Uterus (tissue), 2 donors: ENCODE results near the gene MXRA7.

ENCODE experiments used
- POLR2A ChIP-seq, 2 donors: fragments of 450-650 bp; IDR thresholded peaks; one replicate each; pipeline ENCODE4 v1.6.1; 2016; ENCODE audit warnings: antibody characterized with exemption in 2 of 2, mild to moderate bottlenecking in 1 of 2, moderate library complexity in 1 of 2
- TF ChIP-seq, protein P1 (sequence below), 4 experiments: fragments of 200-600 bp in 2 of 4; fragments of 450-650 bp in 2 of 4; sonication (generic) in 2 of 4; IDR thresholded peaks; one replicate each; pipeline ENCODE4 v1.5.1; 2016 to 2019; ENCODE audit warnings: antibody characterized with exemption in 4 of 4, mild to moderate bottlenecking in 2 of 4, moderate library complexity in 1 of 4

DNA sequence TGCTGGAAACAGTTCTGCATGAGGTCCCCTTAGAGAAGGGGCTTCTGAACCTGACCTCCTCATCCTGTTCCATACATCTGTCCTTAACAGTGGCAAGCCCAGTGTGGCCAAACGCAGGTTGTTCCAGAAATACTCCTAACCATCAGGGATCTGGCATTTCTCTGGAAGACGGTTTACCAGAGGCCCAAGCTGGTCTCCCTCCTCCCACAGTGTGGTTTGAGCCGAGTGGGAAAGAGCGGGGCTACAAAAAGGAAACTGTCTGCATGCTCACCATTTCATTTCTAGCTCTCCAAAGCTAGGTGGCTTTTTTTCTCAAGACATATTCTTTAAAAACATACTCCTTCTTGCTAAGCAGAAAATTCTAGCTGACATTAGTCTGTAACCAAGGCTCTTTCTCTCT is 6.0 kb downstream of the MXRA7 start:
- TF ChIP-seq, protein P1, sequence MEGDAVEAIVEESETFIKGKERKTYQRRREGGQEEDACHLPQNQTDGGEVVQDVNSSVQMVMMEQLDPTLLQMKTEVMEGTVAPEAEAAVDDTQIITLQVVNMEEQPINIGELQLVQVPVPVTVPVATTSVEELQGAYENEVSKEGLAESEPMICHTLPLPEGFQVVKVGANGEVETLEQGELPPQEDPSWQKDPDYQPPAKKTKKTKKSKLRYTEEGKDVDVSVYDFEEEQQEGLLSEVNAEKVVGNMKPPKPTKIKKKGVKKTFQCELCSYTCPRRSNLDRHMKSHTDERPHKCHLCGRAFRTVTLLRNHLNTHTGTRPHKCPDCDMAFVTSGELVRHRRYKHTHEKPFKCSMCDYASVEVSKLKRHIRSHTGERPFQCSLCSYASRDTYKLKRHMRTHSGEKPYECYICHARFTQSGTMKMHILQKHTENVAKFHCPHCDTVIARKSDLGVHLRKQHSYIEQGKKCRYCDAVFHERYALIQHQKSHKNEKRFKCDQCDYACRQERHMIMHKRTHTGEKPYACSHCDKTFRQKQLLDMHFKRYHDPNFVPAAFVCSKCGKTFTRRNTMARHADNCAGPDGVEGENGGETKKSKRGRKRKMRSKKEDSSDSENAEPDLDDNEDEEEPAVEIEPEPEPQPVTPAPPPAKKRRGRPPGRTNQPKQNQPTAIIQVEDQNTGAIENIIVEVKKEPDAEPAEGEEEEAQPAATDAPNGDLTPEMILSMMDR (IDR thresholded peaks at IDR 0.05): no peak
- TF ChIP-seq POLR2A (IDR thresholded peaks at IDR 0.05): no peak
